ENCODE results near the gene MTARC2. TPM values are rescaled to one million over a fixed set of nuclear protein-coding genes. Genes with fewer than 3 reads are reported as not detected.

Gene MTARC2
- total and polyA plus RNA-seq, 2 of the 13 experiments (the other 11 are each of a cell fraction or from before 2014, with no cell fraction given): 8.5 to 10.1 TPM

- no peak for TF ChIP-seq ISX (CRISPR knock-in tag; conservative IDR thresholded peaks at IDR 0.05)
- FAIRE-seq (no peak), ATAC-seq (no peak), DNase-seq (ENCODE audit: low spot score) (no peak)
- H3K4me2 ChIP-seq (ENCODE audit: low read depth, low read length): no peak overlapping the region
- H2AFZ ChIP-seq (ENCODE audit: low read length): no peak overlapping the region
- H4K20me1 ChIP-seq (ENCODE audit: insufficient read depth, low read length): no peaks in the 10 kb centered on the region
- H3K27me3 ChIP-seq (ENCODE audit: control insufficient read depth in 1 of 2, insufficient read depth in 2 of 2, low read length in 2 of 2): no peaks in the 10 kb centered on the region
- in situ Hi-C loops (cut with HindIII; ENCODE audit: extremely low pct_ligation_motif_present, low pct_unique_long_range_greater_than_20kb) (no loop called here), intact Hi-C loops (cut with micrococcal nuclease; ENCODE audit: unreplicated experiment) (no loop called here)
- ChIA-PET CTCF (ENCODE audit: low intra/inter-chr PET ratio, low total read pairs) (no interaction called here), POLR2A (no interaction called here)
- H3K36me3 ChIP-seq (replicated peaks in 1 of 2; ENCODE audit: control insufficient read depth in 1 of 2, insufficient read depth in 2 of 2, low read length in 2 of 2): no peaks in the 10 kb centered on the region
- no peaks in the 10 kb centered on the region for H3K79me2 ChIP-seq (ENCODE audit: insufficient read depth, low read length)
- H3K9ac ChIP-seq (ENCODE audit: insufficient read depth, low read depth, low read length): no peak overlapping the region
- H3K9me3 ChIP-seq (ENCODE audit: low read length): no peaks in the 10 kb centered on the region
- H3K27ac ChIP-seq (ENCODE audit: extremely low read length, insufficient read depth, low read length): no peak overlapping the region
- no peak overlapping the region for H3K4me3 ChIP-seq (replicated peaks in 1 of 3; ENCODE audit: insufficient read depth in 1 of 3, low read depth in 2 of 3, low read length in 3 of 3)
- no TSS peak for BruUV-seq (replicated peaks)
- H3K4me1 ChIP-seq (ENCODE audit: insufficient read depth, low read length): no peaks in the 10 kb centered on the region
- WGBS (ENCODE audit: low lambda C conversion rate): 95% methylated on average over 4 of the region's 4 CpGs
These were observed 80.9 kb downstream of the MTARC2 start for GRCh38 chr1:220828950-220829586.

GRCh38 chr1:220833436-220833835 is 85.3 kb downstream of the MTARC2 start:
- no peak for FAIRE-seq
- no peak for TF ChIP-seq ZIK1 (CRISPR knock-in tag; IDR thresholded peaks at IDR 0.05; ENCODE audit: borderline replicate concordance, low read depth)
- TF ChIP-seq ZNF256 (CRISPR knock-in tag; conservative IDR thresholded peaks at IDR 0.05): no peak
- no peak for TF ChIP-seq CTCF (CRISPR knock-in tag; IDR thresholded peaks at IDR 0.05)
- no peak for TF ChIP-seq PAF1 (CRISPR knock-in tag; IDR thresholded peaks at IDR 0.05)
- TF ChIP-seq PAXIP1 (CRISPR knock-in tag; conservative IDR thresholded peaks at IDR 0.05): no peak
- no peak for TF ChIP-seq TCF12 (IDR thresholded peaks at IDR 0.05)
- no peak for TF ChIP-seq TCF12 (CRISPR knock-in tag; IDR thresholded peaks at IDR 0.05)

More at GRCh38 chr1:220833436-220833835, 85.3 kb downstream of the MTARC2 start:
- Histone ChIP-seq H3K79me2 (ENCODE audit: insufficient read depth, low read length) (no peaks in the 10 kb centered on the region), H3K9ac (ENCODE audit: insufficient read depth, low read depth, low read length) (no peak overlapping the region), H4K20me1 (ENCODE audit: insufficient read depth, low read length) (no peaks in the 10 kb centered on the region), H3K27ac (ENCODE audit: extremely low read length, insufficient read depth, low read length) (no peak overlapping the region), H3K4me3 (replicated peaks in 1 of 3; ENCODE audit: insufficient read depth in 1 of 3, low read depth in 2 of 3, low read length in 3 of 3) (no peak overlapping the region), H3K27me3 (ENCODE audit: control insufficient read depth in 1 of 2, insufficient read depth in 2 of 2, low read length in 2 of 2) (no peaks in the 10 kb centered on the region), H3K36me3 (replicated peaks in 1 of 2; ENCODE audit: control insufficient read depth in 1 of 2, insufficient read depth in 2 of 2, low read length in 2 of 2) (no peaks in the 10 kb centered on the region), H2AFZ (ENCODE audit: low read length) (no peak overlapping the region), H3K9me3 (ENCODE audit: low read length) (no peaks in the 10 kb centered on the region), H3K4me2 (ENCODE audit: low read depth, low read length) (no peak overlapping the region), H3K4me1 (ENCODE audit: insufficient read depth, low read length) (no peaks in the 10 kb centered on the region)
- no peak for ATAC-seq
- intact Hi-C loops (cut with micrococcal nuclease; ENCODE audit: unreplicated experiment) (no loop called here), in situ Hi-C loops (cut with HindIII; ENCODE audit: extremely low pct_ligation_motif_present, low pct_unique_long_range_greater_than_20kb) (no loop called here)
- no peak for DNase-seq (ENCODE audit: low spot score)
- WGBS (ENCODE audit: low lambda C conversion rate): 94% methylated on average over 2 of the region's 2 CpGs
- BruUV-seq (replicated peaks): no TSS peak
- ChIA-PET CTCF (ENCODE audit: low intra/inter-chr PET ratio, low total read pairs) (no interaction called here), POLR2A (no interaction called here)

Data from HepG2 (cell line).